Lower leg skin (tissue), 3 donors: ENCODE measurements around the gene PAK6.

Experiments used
- POLR2A ChIP-seq, 2 donors: fragments of 450-650 bp; IDR thresholded peaks; one replicate each; pipeline ENCODE4 v1.6.1; 2016 to 2017; ENCODE audit warnings: antibody characterized with exemption in 2 of 2, mild to moderate bottlenecking in 1 of 2, moderate library complexity in 1 of 2
- TF ChIP-seq, protein P1 (sequence below), 3 donors: fragments of 450-650 bp; IDR thresholded peaks; one replicate each; pipeline ENCODE4 v1.5.1; 2016; ENCODE audit warnings: antibody characterized with exemption in 3 of 3, mild to moderate bottlenecking in 3 of 3, moderate library complexity in 2 of 3

GRCh38 chr15:40198355-40199085 is 40.3 kb upstream of the PAK6 start:
- TF ChIP-seq POLR2A (IDR thresholded peaks at IDR 0.05), result no peak
- TF ChIP-seq, protein P1, sequence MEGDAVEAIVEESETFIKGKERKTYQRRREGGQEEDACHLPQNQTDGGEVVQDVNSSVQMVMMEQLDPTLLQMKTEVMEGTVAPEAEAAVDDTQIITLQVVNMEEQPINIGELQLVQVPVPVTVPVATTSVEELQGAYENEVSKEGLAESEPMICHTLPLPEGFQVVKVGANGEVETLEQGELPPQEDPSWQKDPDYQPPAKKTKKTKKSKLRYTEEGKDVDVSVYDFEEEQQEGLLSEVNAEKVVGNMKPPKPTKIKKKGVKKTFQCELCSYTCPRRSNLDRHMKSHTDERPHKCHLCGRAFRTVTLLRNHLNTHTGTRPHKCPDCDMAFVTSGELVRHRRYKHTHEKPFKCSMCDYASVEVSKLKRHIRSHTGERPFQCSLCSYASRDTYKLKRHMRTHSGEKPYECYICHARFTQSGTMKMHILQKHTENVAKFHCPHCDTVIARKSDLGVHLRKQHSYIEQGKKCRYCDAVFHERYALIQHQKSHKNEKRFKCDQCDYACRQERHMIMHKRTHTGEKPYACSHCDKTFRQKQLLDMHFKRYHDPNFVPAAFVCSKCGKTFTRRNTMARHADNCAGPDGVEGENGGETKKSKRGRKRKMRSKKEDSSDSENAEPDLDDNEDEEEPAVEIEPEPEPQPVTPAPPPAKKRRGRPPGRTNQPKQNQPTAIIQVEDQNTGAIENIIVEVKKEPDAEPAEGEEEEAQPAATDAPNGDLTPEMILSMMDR (IDR thresholded peaks at IDR 0.05), result no peak
